Measurements from ENCODE around the gene PALD1.
"Not testable (repeated sequence)": the region's sequence is repeated elsewhere in the genome, so short reads cannot be mapped to it uniquely, and the experiment has no call there.

The PALD1 gene

GRCh38 chr10:70571236-70571635 lies 92.7 kb downstream of the PALD1 start:
- Histone ChIP-seq H3K36me3 (ENCODE audit: control insufficient read depth in 1 of 2, insufficient read depth in 2 of 2, low read length in 2 of 2) (peaks cover 0 to 25% of the 10 kb centered on the region in 2 donors), H3K27ac (ENCODE audit: low read length) (no peak overlapping the region), H3K9me3 (ENCODE audit: control insufficient read depth in 1 of 2, low read length in 2 of 2) (no peaks in the 10 kb centered on the region), H3K27me3 (ENCODE audit: low read depth, low read length) (no peaks in the 10 kb centered on the region), H3K4me3 (ENCODE audit: low read depth in 1 of 2, low read length in 2 of 2) (no peak overlapping the region), H3K4me1 (ENCODE audit: control insufficient read depth in 1 of 2, insufficient read depth in 2 of 2, low read length in 2 of 2) (peaks cover 8 to 10% of the 10 kb centered on the region in 2 donors)

- Histone ChIP-seq H3K27me3 (ENCODE audit: low read depth, low read length) (no peaks in the 10 kb centered on the region), H3K36me3 (ENCODE audit: control insufficient read depth in 1 of 2, insufficient read depth in 2 of 2, low read length in 2 of 2) (peaks cover 0 to 19% of the 10 kb centered on the region in 2 donors), H3K4me1 (ENCODE audit: control insufficient read depth in 1 of 2, insufficient read depth in 2 of 2, low read length in 2 of 2) (peaks cover 11 to 16% of the 10 kb centered on the region in 2 donors), H3K9me3 (ENCODE audit: control insufficient read depth in 1 of 2, low read length in 2 of 2) (no peaks in the 10 kb centered on the region), H3K27ac (ENCODE audit: low read length) (no peak overlapping the region), H3K4me3 (ENCODE audit: low read depth in 1 of 2, low read length in 2 of 2) (no peak overlapping the region)
Measured at GRCh38 chr10:70571636-70572439, 93.3 kb downstream of the PALD1 start.

- H3K9me3 ChIP-seq (ENCODE audit: control insufficient read depth in 1 of 2, low read length in 2 of 2) = no peaks in the 10 kb centered on the region
- H3K4me1 ChIP-seq (ENCODE audit: control insufficient read depth in 1 of 2, insufficient read depth in 2 of 2, low read length in 2 of 2) = peaks cover 11 to 17% of the 10 kb centered on the region in 2 donors
- H3K27me3 ChIP-seq (ENCODE audit: low read depth, low read length) = no peaks in the 10 kb centered on the region
- H3K27ac ChIP-seq (ENCODE audit: low read length) = no peak overlapping the region
- no peak overlapping the region for H3K4me3 ChIP-seq (ENCODE audit: low read depth in 1 of 2, low read length in 2 of 2)
- peaks cover 0 to 7% of the 10 kb centered on the region in 2 donors for H3K36me3 ChIP-seq (ENCODE audit: control insufficient read depth in 1 of 2, insufficient read depth in 2 of 2, low read length in 2 of 2)
Measured at GRCh38 chr10:70573599-70574506, 95.3 kb downstream of the PALD1 start.

GRCh38 chr10:70575486-70575873 lies 96.9 kb downstream of the PALD1 start:
- no peak overlapping the region for H3K4me3 ChIP-seq (ENCODE audit: low read depth in 1 of 2, low read length in 2 of 2)
- H3K9me3 ChIP-seq (ENCODE audit: control insufficient read depth in 1 of 2, low read length in 2 of 2) = no peaks in the 10 kb centered on the region
- H3K4me1 ChIP-seq (ENCODE audit: control insufficient read depth in 1 of 2, insufficient read depth in 2 of 2, low read length in 2 of 2) = peaks cover 16 to 17% of the 10 kb centered on the region in 2 donors
- no peaks in the 10 kb centered on the region for H3K36me3 ChIP-seq (ENCODE audit: control insufficient read depth in 1 of 2, insufficient read depth in 2 of 2, low read length in 2 of 2)
- H3K27ac ChIP-seq (ENCODE audit: low read length) = no peak overlapping the region
- H3K27me3 ChIP-seq (ENCODE audit: low read depth, low read length) = no peaks in the 10 kb centered on the region

GRCh38 chr10:70575874-70576802 lies 97.6 kb downstream of the PALD1 start:
- H3K9me3 ChIP-seq (ENCODE audit: control insufficient read depth in 1 of 2, low read length in 2 of 2) = no peaks in the 10 kb centered on the region
- no peaks in the 10 kb centered on the region for H3K27me3 ChIP-seq (ENCODE audit: low read depth, low read length)
- H3K4me1 ChIP-seq (ENCODE audit: control insufficient read depth in 1 of 2, insufficient read depth in 2 of 2, low read length in 2 of 2) = peaks cover 16 to 17% of the 10 kb centered on the region in 2 donors
- no peaks in the 10 kb centered on the region for H3K36me3 ChIP-seq (ENCODE audit: control insufficient read depth in 1 of 2, insufficient read depth in 2 of 2, low read length in 2 of 2)
- peak overlapping the region in 1 of 2 donors; percentile 13 for H3K4me3 ChIP-seq (ENCODE audit: low read depth in 1 of 2, low read length in 2 of 2)
- no peak overlapping the region for H3K27ac ChIP-seq (ENCODE audit: low read length)

GRCh38 chr10:70576803-70577517 lies 98.4 kb downstream of the PALD1 start:
- no peaks in the 10 kb centered on the region for H3K9me3 ChIP-seq (ENCODE audit: control insufficient read depth in 1 of 2, low read length in 2 of 2)
- no peak overlapping the region for H3K4me3 ChIP-seq (ENCODE audit: low read depth in 1 of 2, low read length in 2 of 2)
- peaks cover 16 to 17% of the 10 kb centered on the region in 2 donors for H3K4me1 ChIP-seq (ENCODE audit: control insufficient read depth in 1 of 2, insufficient read depth in 2 of 2, low read length in 2 of 2)
- no peaks in the 10 kb centered on the region for H3K36me3 ChIP-seq (ENCODE audit: control insufficient read depth in 1 of 2, insufficient read depth in 2 of 2, low read length in 2 of 2)
- H3K27ac ChIP-seq (ENCODE audit: low read length) = no peak overlapping the region
- no peaks in the 10 kb centered on the region for H3K27me3 ChIP-seq (ENCODE audit: low read depth, low read length)

- H3K36me3 ChIP-seq (ENCODE audit: control insufficient read depth in 1 of 2, insufficient read depth in 2 of 2, low read length in 2 of 2) = no peaks in the 10 kb centered on the region
- H3K4me3 ChIP-seq (ENCODE audit: low read depth in 1 of 2, low read length in 2 of 2) = no peak overlapping the region
- H3K27ac ChIP-seq (ENCODE audit: low read length) = no peak overlapping the region
- peaks cover 16 to 17% of the 10 kb centered on the region in 2 donors for H3K4me1 ChIP-seq (ENCODE audit: control insufficient read depth in 1 of 2, insufficient read depth in 2 of 2, low read length in 2 of 2)
- H3K27me3 ChIP-seq (ENCODE audit: low read depth, low read length) = no peaks in the 10 kb centered on the region
- H3K9me3 ChIP-seq (ENCODE audit: control insufficient read depth in 1 of 2, low read length in 2 of 2) = no peaks in the 10 kb centered on the region
Measured at GRCh38 chr10:70578371-70578947, 99.9 kb downstream of the PALD1 start.

GRCh38 chr10:70579234-70580002 lies 100.9 kb downstream of the PALD1 start:
- no peak overlapping the region for H3K27ac ChIP-seq (ENCODE audit: low read length)
- H3K27me3 ChIP-seq (ENCODE audit: low read depth, low read length) = no peaks in the 10 kb centered on the region
- no peak overlapping the region for H3K4me3 ChIP-seq (ENCODE audit: low read depth in 1 of 2, low read length in 2 of 2)
- H3K9me3 ChIP-seq (ENCODE audit: control insufficient read depth in 1 of 2, low read length in 2 of 2) = no peaks in the 10 kb centered on the region
- no peaks in the 10 kb centered on the region for H3K36me3 ChIP-seq (ENCODE audit: control insufficient read depth in 1 of 2, insufficient read depth in 2 of 2, low read length in 2 of 2)
- peaks cover 16 to 17% of the 10 kb centered on the region in 2 donors for H3K4me1 ChIP-seq (ENCODE audit: control insufficient read depth in 1 of 2, insufficient read depth in 2 of 2, low read length in 2 of 2)

- not testable (repeated sequence) for H3K36me3 ChIP-seq (ENCODE audit: control insufficient read depth in 1 of 2, insufficient read depth in 2 of 2, low read length in 2 of 2); H3K9me3 ChIP-seq (ENCODE audit: control insufficient read depth in 1 of 2, low read length in 2 of 2); H3K27me3 ChIP-seq (ENCODE audit: low read depth, low read length); H3K27ac ChIP-seq (ENCODE audit: low read length); H3K4me3 ChIP-seq (ENCODE audit: low read depth in 1 of 2, low read length in 2 of 2); H3K4me1 ChIP-seq (ENCODE audit: control insufficient read depth in 1 of 2, insufficient read depth in 2 of 2, low read length in 2 of 2)
Measured at GRCh38 chr10:70581176-70581575, 102.6 kb downstream of the PALD1 start.
